ENCODE data around the gene DCUN1D1.
A peak's percentile ranks its signal among the peaks of the same experiment; 100 is the strongest.
"Not testable (repeated sequence)": the region's sequence is repeated elsewhere in the genome, so short reads cannot be mapped to it uniquely, and the experiment has no call there.

The DCUN1D1 gene

GRCh38 chr3:182980204-182981037 is at the start of gene DCUN1D1:
Gene DCUN1D1 (minus strand): TSS chr3:182980538. CDS start chr3:182980489, 49 bp downstream.
- peak; percentile 90 for DNase-seq

GRCh38 chr3:183028416-183028815 is 48.1 kb upstream of the DCUN1D1 start:
- DNase-seq: no peak

GRCh38 chr3:183027276-183027675 is 46.9 kb upstream of the DCUN1D1 start:
- DNase-seq: no peak

GRCh38 chr3:183022936-183023516 is 42.7 kb upstream of the DCUN1D1 start:
- no peak for DNase-seq

GRCh38 chr3:183018421-183019192 is 38.3 kb upstream of the DCUN1D1 start:
- no peak for DNase-seq

GRCh38 chr3:183015185-183015584 is 34.8 kb upstream of the DCUN1D1 start:
- no peak for DNase-seq

- no peak for DNase-seq
Measured at GRCh38 chr3:183013856-183014255, 33.5 kb upstream of the DCUN1D1 start.

- no peak for DNase-seq
Measured at GRCh38 chr3:183013074-183013473, 32.7 kb upstream of the DCUN1D1 start.

- DNase-seq: no peak
Measured at GRCh38 chr3:183008800-183009199, 28.5 kb upstream of the DCUN1D1 start.

GRCh38 chr3:183008303-183008702 is 28.0 kb upstream of the DCUN1D1 start:
- DNase-seq: no peak

GRCh38 chr3:183006396-183007002 is 26.2 kb upstream of the DCUN1D1 start:
- no peak for DNase-seq

GRCh38 chr3:182999767-183000166 is 19.4 kb upstream of the DCUN1D1 start:
- DNase-seq: no peak

GRCh38 chr3:182993486-182994201 is 13.3 kb upstream of the DCUN1D1 start:
- DNase-seq: not testable (repeated sequence)

- no peak for DNase-seq
Measured at GRCh38 chr3:182989566-182989965, 9.2 kb upstream of the DCUN1D1 start.

- no peak for DNase-seq
Measured at GRCh38 chr3:182986021-182986420, 5.7 kb upstream of the DCUN1D1 start.

- no peak for DNase-seq
Measured at GRCh38 chr3:182983876-182984275, 3.5 kb upstream of the DCUN1D1 start.

GRCh38 chr3:182981038-182981380 is 671 bp upstream of the DCUN1D1 start:
- no peak for DNase-seq

- DNase-seq: peak; percentile 32
Measured at GRCh38 chr3:182979674-182980191, 605 bp downstream of the DCUN1D1 start.

GRCh38 chr3:182979103-182979673 is 1.1 kb downstream of the DCUN1D1 start:
- no peak for DNase-seq

- no peak for DNase-seq
Measured at GRCh38 chr3:182978387-182978786, 2.0 kb downstream of the DCUN1D1 start.

GRCh38 chr3:182973047-182973446 is 7.3 kb downstream of the DCUN1D1 start:
- DNase-seq: no peak

- no peak for DNase-seq
Measured at GRCh38 chr3:182972387-182972786, 8.0 kb downstream of the DCUN1D1 start.

Data from CD4-positive, alpha-beta T cell treated with Interleukin-17A for 1 hour (primary cell).